Loucy (cell line): Measurements from ENCODE around the gene TIAM2.

Experiments used
- CTCF ChIP-seq: fragments of 200-600 bp; sonication (generic); conservative IDR thresholded peaks from 2 replicates; pipeline ENCODE4 v1.5.1; 2014; ENCODE audit warnings: mild to moderate bottlenecking, antibody characterized with exemption, low read length
- EZH2phosphoT487 ChIP-seq: fragments of 200-600 bp; IDR thresholded peaks from 2 replicates; pipeline ENCODE4 v1.6.1; 2018; ENCODE audit warnings: antibody characterized with exemption, mild to moderate bottlenecking, moderate library complexity, borderline replicate concordance

GRCh38 chr6:155224618-155225017 is 229.5 kb downstream of the TIAM2 start:
- TF ChIP-seq CTCF, result no peak
- no peak for TF ChIP-seq EZH2phosphoT487
